A673 (cell line): ENCODE measurements around the gene IGF1R. TPM values are rescaled to one million over a fixed set of nuclear protein-coding genes. Genes with fewer than 3 reads are reported as not detected.
A peak's percentile ranks its signal among the peaks of the same experiment; 100 is the strongest.

Experiments
- BruUV-seq: library from RNA; stranded (reverse); fragments of 400-500 nt; replicated peaks from 2 replicates; lab custom pipeline; 2021; lab: Mats Ljungman, UMichigan
- CTCF ChIA-PET: fragments of 300-600 bp; sonication (Branson Sonifier 250); formaldehyde crosslinking; loops from one replicate; lab custom pipeline; 2022; ENCODE audit warnings: antibody characterized with exemption; lab: Charles Lee
- POLR2A ChIA-PET: fragments of 300-600 bp; sonication (Branson Sonifier 250); formaldehyde crosslinking; loops from one replicate; lab custom pipeline; 2022; ENCODE audit warnings: antibody characterized with exemption; ENCODE audit not compliant: low non-redundant PET; lab: Charles Lee
- DNase-seq: peaks from one replicate; pipeline ENCODE4 v3.0.0-alpha.2; 2015; ENCODE audit warnings: low spot score
- H3K27ac ChIP-seq: fragments of 200-600 bp; sonication (generic); 2 replicates; pipeline ENCODE4 v1.5.1; 2016; ENCODE audit warnings: mixed run types, low read depth, mild to moderate bottlenecking, mixed read lengths, antibody characterized with exemption, low read length; ENCODE audit not compliant: poor library complexity, severe bottlenecking
- H3K27me3 ChIP-seq: fragments of 200-600 bp; sonication (generic); replicated peaks from 2 replicates; pipeline ENCODE4 v1.6.1; 2017; ENCODE audit warnings: mixed run types, low read depth, mild to moderate bottlenecking, mixed read lengths, antibody characterized with exemption, low read length; ENCODE audit not compliant: insufficient read depth, poor library complexity
- H3K36me3 ChIP-seq: fragments of 200-600 bp; sonication (generic); 2 replicates; pipeline ENCODE4 v1.6.1; 2016; ENCODE audit warnings: mixed run types, mild to moderate bottlenecking, mixed read lengths, antibody characterized with exemption, low read length; ENCODE audit not compliant: insufficient read depth, poor library complexity, severe bottlenecking
- H3K4me1 ChIP-seq: fragments of 200-600 bp; sonication (generic); 2 replicates; pipeline ENCODE4 v1.6.1; 2017; ENCODE audit warnings: mixed run types, mild to moderate bottlenecking, mixed read lengths, antibody characterized with exemption, low read length; ENCODE audit not compliant: insufficient read depth, poor library complexity, severe bottlenecking
- H3K4me3 ChIP-seq: fragments of 200-600 bp; sonication (generic); 2 replicates; pipeline ENCODE4 v1.5.1; 2016; ENCODE audit warnings: low read depth, mixed run types, mild to moderate bottlenecking, mixed read lengths, low read length; ENCODE audit not compliant: poor library complexity, severe bottlenecking
- H3K9me3 ChIP-seq: fragments of 200-600 bp; sonication (generic); 2 replicates; pipeline ENCODE4 v1.6.1; 2016; ENCODE audit warnings: mixed run types, low read depth, mild to moderate bottlenecking, mixed read lengths, antibody characterized with exemption, low read length; ENCODE audit not compliant: poor library complexity, severe bottlenecking
- EZH2 ChIP-seq: fragments of 200-600 bp; sonication (generic); IDR thresholded peaks from 2 replicates; pipeline ENCODE4 v1.6.1; 2017; ENCODE audit warnings: borderline replicate concordance, low read depth, mild to moderate bottlenecking, mixed read lengths, antibody characterized with exemption, low read length; ENCODE audit not compliant: poor library complexity, severe bottlenecking
- intact Hi-C: fragments of 100-400 bp; cut with micrococcal nuclease; formaldehyde crosslinking; loops from one replicate; pipeline ENCODE4 v1.10.0; 2022; ENCODE audit not compliant: unreplicated experiment
- total RNA-seq: library from RNA; stranded (reverse); gene quantifications from 2 replicates; pipeline ENCODE4 v1.2.3, GENCODE V29; 2021
- TF ChIP-seq, protein P1 (sequence below): fragments of 300-800, 200-600 bp; sonication (generic); conservative IDR thresholded peaks from 2 replicates; pipeline ENCODE4 v1.5.1; 2017; ENCODE audit warnings: low read depth, mild to moderate bottlenecking, antibody characterized with exemption, low read length, moderate library complexity, mixed read lengths

IGF1R gene
- total RNA-seq, 1 experiment from 2014 or later: 34.9 TPM

GRCh38 chr15:98845138-98845884 is 197.0 kb downstream of the IGF1R start:
- TF ChIP-seq, protein P1, sequence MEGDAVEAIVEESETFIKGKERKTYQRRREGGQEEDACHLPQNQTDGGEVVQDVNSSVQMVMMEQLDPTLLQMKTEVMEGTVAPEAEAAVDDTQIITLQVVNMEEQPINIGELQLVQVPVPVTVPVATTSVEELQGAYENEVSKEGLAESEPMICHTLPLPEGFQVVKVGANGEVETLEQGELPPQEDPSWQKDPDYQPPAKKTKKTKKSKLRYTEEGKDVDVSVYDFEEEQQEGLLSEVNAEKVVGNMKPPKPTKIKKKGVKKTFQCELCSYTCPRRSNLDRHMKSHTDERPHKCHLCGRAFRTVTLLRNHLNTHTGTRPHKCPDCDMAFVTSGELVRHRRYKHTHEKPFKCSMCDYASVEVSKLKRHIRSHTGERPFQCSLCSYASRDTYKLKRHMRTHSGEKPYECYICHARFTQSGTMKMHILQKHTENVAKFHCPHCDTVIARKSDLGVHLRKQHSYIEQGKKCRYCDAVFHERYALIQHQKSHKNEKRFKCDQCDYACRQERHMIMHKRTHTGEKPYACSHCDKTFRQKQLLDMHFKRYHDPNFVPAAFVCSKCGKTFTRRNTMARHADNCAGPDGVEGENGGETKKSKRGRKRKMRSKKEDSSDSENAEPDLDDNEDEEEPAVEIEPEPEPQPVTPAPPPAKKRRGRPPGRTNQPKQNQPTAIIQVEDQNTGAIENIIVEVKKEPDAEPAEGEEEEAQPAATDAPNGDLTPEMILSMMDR: no peak
- TF ChIP-seq EZH2: no peak
- Histone ChIP-seq H3K9me3 (no peaks in the 10 kb centered on the region), H3K4me3 (no peak overlapping the region), H3K27me3 (no peaks in the 10 kb centered on the region), H3K36me3 (no peaks in the 10 kb centered on the region), H3K27ac (peak overlapping the region; percentile 77), H3K4me1 (peaks cover 44% of the 10 kb centered on the region)
- ChIA-PET POLR2A (no interaction called here), CTCF (no interaction called here)
- BruUV-seq: no TSS peak
- intact Hi-C loops: no loop called here
- DNase-seq: peak; percentile 57

DNA sequence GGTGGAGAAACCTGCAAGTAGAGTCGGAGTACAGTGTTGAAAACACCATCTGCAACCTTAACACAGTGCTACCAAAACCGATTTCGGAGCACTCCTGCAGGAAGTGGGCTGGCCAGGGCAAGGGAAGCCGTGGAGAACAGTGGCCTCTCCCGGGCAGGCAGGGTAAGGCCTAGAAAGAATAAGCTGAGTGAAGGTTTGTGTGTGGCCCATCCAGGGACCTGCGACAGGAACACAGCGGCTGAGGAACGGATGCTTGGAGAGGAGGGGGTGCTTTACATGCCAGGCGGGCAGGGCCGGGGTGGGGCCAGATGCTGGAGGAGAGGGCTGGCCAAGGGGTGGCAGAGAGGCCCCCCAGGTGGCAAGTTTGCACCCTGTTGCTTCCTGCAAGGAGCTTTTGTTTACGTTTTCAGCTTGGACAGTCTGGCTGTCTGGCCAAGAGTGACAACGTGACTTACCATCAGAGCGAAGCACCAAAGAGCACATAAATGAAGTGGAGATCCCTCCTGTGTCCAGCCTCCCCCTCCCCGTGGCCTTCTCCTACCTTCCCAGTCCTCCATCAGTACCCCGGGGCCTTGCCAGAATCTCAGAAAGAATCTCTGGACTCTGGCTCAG is 202.7 kb downstream of the IGF1R start:
- no peak overlapping the region for H3K27ac ChIP-seq
- peak; percentile 89 for DNase-seq

DNA sequence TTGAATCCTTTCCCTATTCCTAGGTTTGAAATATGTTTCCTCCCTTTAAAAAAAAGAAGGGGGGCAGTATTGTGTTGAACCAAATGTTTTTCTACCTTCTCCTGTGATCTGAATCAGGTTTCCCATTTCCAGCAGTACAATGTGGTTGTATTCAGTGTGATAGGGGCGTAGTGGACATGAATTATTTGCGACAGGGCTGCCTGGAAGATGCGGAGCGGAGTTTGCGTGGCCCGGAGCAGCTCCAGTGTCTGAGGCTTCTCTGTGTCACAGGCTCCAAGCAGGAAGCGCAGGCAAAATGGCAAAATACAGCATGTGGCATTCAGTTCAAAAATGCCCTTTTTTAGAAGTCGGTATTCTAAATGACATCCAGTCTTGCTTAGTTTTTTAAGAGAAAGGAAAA is 204.8 kb downstream of the IGF1R start:
- Histone ChIP-seq H3K4me3 (peak overlapping the region; percentile 59), H3K27ac (peak overlapping the region; percentile 34), H3K36me3 (no peaks in the 10 kb centered on the region), H3K27me3 (no peaks in the 10 kb centered on the region), H3K9me3 (no peaks in the 10 kb centered on the region), H3K4me1 (peaks cover 40% of the 10 kb centered on the region)
- peak; percentile 89 for DNase-seq
- CTCF ChIA-PET: no interaction called here
- no TSS peak for BruUV-seq
- POLR2A ChIA-PET: no interaction called here
- intact Hi-C loops: loop anchor here (1.0 kb wide), 2 partner anchors 205 to 411 kb away; partner anchors contain the start of gene IGF1R
- TF ChIP-seq EZH2: no peak
- TF ChIP-seq, protein P1: no peak

More for the DNA sequence above, 202.7 kb downstream of the IGF1R start:
- peak overlapping the region; percentile 59 for H3K4me3 ChIP-seq
- no peaks in the 10 kb centered on the region for H3K36me3 ChIP-seq
- no TSS peak for BruUV-seq
- intact Hi-C loops: no loop called here
- CTCF ChIA-PET: interaction anchor here (0.5 to 1.2 kb wide), 15 partner anchors 8 to 332 kb away, joined by 3 to 12 read pairs (median 4); no protein-coding TSS in a partner anchor
- TF ChIP-seq, protein P1: peak; percentile 88
- TF ChIP-seq EZH2: no peak
- H3K9me3 ChIP-seq: no peaks in the 10 kb centered on the region
- peaks cover 29% of the 10 kb centered on the region for H3K4me1 ChIP-seq
- POLR2A ChIA-PET: interaction anchor here (0.6 to 0.7 kb wide), 2 partner anchors 32 to 60 kb away, joined by 3 read pairs; no protein-coding TSS in a partner anchor
- H3K27me3 ChIP-seq: no peaks in the 10 kb centered on the region
